ENCODE measurements around the gene ARL15.
"Not testable (repeated sequence)": the region's sequence is repeated elsewhere in the genome, so short reads cannot be mapped to it uniquely, and the experiment has no call there.

Gene ARL15

GRCh38 chr5:53858700-53859456 is 451.5 kb downstream of the ARL15 start:
- DNase-seq: no peak
- intact Hi-C loops (cut with DNase I): no loop called here

- no peak for DNase-seq
These were observed 453.9 kb downstream of the ARL15 start for GRCh38 chr5:53856506-53856905.

GRCh38 chr5:53836851-53837430 is 473.4 kb downstream of the ARL15 start:
- DNase-seq; intact Hi-C loops (cut with DNase I): not testable (repeated sequence)

More at GRCh38 chr5:53856506-53856905, 453.9 kb downstream of the ARL15 start:
- intact Hi-C loops (cut with DNase I): no loop called here

- intact Hi-C loops (cut with DNase I): no loop called here
These were observed 475.9 kb downstream of the ARL15 start for GRCh38 chr5:53834500-53834899.

More at GRCh38 chr5:53834500-53834899, 475.9 kb downstream of the ARL15 start:
- no peak for DNase-seq
